Activated T-cell treated with anti-CD3 and anti-CD28 coated beads, Interleukin-2, amount 50 U/mL, for 1 hour (primary cell): ENCODE measurements around the gene GPR61.
A peak's percentile ranks its signal among the peaks of the same experiment; 100 is the strongest.

ENCODE experiments used
- DNase-seq: peaks from one replicate; pipeline ENCODE4 v3.0.0-alpha.2; 2020

Gene GPR61

GRCh38 chr1:109509176-109510134 is 30.2 kb upstream of the GPR61 start, which contains the start of gene AMIGO1:
AMIGO1 (minus strand) TSS chr1:109509727; CDS start chr1:109508912, 815 bp downstream.
- DNase-seq = peak; percentile 76

GRCh38 chr1:109513110-109513710 is 26.5 kb upstream of the GPR61 start:
- DNase-seq = no peak

- no peak for DNase-seq
Observed at GRCh38 chr1:109514846-109515245, 24.8 kb upstream of the GPR61 start.

- DNase-seq = no peak
Observed at GRCh38 chr1:109516872-109517271, 22.8 kb upstream of the GPR61 start.

- DNase-seq = no peak
Observed at GRCh38 chr1:109517337-109517736, 22.3 kb upstream of the GPR61 start.

DNA sequence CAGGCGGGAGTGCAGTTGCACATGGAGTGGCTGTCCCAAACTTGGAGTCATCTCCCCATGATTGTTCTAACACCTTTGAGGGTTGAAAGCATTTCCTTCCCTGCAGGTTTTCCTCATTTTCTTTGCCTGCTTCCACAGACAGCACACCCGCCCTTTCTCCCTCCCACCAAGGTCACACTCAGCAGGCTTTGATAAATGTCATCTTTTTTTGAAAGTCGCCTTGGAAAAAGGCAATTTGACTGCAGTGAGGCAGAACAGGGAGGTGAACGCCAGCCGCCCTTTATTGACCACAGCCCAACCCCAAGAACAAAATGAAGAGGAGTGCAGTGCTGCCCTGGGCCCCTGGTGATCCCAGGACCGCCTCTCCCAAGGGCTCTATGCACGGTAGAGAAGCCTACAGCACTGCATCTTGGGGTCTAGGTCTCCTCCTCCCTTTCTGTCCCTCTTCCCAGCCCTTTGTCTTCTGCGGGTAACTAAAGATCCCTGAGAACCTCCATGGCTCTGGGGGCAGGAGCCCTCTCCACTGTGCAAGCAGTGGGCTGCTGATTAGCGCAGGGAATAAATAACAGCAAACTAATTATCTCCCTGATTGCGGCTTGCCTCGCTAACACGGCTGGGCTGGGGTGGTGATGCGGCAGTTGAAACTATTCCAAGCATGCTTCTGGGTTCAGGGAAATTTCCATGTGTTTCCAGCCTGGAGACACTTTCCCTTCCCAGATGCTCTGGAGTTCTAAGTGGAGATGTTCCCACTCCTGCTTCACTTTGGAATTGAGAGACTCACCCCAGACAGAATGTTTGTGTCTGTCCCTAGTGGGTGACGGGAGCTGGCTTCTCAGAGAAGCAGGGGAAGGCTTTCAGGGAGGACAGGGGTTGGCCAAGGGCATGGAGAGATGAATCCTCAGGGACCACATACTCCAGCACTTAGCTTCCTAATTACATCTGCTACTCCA is 18.4 kb upstream of the GPR61 start:
- no peak for DNase-seq

- DNase-seq = no peak
Observed at GRCh38 chr1:109522026-109522425, 17.6 kb upstream of the GPR61 start.

GRCh38 chr1:109523706-109524105 is 16.0 kb upstream of the GPR61 start:
- no peak for DNase-seq

- DNase-seq = no peak
Observed at GRCh38 chr1:109527098-109527811, 12.4 kb upstream of the GPR61 start.

DNA sequence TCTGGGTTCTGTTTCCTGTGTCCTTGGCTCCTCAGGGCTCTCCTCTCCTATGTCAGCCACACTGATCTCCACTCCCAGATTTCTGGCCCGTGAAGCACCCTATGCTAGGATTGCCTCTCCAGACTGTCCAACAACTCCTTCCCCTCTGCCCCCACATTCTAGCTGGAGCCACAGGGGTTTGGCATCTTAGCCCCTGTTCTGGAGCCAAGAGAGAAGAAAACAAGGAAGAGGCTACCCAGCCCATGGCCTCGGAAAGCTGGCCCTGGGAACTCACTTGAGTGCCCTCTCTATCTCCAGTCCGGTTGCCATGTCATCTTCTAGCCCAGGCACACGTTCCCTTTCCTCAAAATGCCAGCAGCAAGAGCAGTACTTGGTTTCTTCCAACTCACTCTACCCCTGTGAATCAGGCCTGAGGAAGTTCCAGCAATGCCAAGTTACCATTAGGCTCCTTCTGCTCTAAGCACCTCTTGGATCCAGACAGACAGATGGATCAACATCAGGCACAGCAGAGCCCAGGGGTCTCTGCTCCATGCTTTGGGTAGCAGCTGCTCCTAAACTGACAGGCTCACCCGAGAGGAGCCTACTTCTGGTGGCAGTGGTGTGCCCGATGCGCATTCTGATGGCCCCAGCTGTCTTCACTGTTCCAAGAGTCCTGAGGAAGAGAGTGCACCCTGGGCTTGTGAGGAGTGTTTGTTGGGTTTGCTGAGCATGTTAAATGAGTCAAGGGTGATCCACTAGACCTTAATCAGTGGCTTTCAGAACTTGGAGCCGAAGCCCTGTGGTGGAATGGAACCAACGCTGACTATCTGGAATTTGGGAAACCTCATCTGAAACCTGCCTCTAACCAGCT is 11.6 kb upstream of the GPR61 start:
- no peak for DNase-seq

- DNase-seq = no peak
Observed at GRCh38 chr1:109528712-109529111, 11.0 kb upstream of the GPR61 start.

DNA sequence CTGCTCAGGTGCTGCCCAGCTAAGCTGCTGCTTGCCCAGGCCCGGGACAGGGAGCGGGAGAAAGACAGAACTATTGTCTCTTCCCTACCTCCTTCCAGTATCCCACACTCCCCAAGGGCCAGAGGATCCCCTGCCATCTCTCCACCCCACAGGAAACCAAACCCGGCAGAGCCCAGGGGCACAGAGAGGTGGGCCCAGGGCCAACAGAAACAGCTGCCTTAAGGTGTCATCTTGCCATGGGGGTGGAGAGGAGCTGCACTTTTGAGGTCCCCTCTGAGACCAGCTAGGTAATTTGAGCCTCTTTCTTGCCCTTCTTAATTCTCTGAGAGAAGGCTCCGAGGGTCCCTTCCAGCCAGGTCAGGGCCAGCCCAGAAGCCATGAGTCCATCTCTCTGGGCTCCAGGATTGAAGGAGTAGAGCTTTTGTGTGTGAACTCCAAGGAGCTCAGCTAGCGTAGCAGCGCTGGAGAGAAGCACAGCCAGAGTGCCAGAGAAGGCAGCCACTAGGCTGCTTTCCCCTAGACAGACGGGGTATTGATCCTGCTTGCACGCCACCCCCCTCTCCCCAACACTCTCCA is 9.7 kb upstream of the GPR61 start:
- DNase-seq = no peak

GRCh38 chr1:109530457-109531087 is 9.1 kb upstream of the GPR61 start:
- DNase-seq = no peak

DNA sequence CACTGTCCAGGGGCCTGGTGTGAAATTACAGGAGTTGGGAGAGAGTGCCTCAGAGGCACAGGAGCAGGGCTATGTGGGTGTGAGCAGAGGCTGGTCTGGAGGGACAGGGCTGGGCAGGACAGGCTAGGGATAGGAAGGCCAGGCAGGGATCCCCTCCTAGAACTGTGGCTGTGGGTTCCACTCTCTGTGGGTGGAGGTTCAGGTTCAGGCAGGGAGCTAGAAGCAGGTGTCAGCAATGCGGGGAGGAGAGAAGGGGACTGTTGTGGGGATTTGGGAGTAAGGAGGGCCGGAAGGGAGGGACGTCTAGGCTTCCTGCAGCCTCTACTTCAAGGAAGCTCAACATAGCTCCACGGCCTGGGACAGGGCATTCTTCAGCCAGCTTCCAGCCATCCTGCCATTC is 8.3 kb upstream of the GPR61 start:
- DNase-seq = no peak

GRCh38 chr1:109531826-109532364 is 7.8 kb upstream of the GPR61 start:
- no peak for DNase-seq

- peak; percentile 92 for DNase-seq
Observed at GRCh38 chr1:109532365-109533136, 7.1 kb upstream of the GPR61 start.

DNA sequence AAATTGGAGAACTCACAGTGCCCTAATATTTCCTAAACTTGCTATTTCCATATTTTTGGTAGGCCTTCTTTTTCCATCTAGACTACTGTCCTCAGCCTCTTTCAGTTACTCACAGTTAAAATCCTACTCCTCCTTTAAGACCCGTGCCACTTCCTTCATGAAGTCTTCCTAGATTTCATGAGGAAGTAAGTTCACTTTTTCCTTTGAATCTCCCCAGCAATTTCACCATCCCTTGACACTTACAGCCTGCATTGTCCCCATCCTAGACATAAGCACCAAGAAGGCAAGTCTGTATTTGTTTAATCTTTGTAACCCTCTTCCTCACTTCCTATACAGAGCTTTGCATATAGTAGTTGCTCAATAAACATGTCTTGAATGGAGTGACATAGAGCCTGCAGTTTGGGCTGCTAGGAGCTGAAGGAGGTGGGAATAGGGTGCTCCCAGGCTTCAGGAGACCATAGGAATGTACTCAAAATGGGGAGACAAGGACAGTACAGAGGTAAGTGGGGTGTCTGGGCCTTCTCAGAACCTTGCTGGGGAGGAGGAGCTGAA is 5.3 kb upstream of the GPR61 start:
- DNase-seq = no peak

GRCh38 chr1:109535481-109535880 is 4.2 kb upstream of the GPR61 start:
- no peak for DNase-seq

DNA sequence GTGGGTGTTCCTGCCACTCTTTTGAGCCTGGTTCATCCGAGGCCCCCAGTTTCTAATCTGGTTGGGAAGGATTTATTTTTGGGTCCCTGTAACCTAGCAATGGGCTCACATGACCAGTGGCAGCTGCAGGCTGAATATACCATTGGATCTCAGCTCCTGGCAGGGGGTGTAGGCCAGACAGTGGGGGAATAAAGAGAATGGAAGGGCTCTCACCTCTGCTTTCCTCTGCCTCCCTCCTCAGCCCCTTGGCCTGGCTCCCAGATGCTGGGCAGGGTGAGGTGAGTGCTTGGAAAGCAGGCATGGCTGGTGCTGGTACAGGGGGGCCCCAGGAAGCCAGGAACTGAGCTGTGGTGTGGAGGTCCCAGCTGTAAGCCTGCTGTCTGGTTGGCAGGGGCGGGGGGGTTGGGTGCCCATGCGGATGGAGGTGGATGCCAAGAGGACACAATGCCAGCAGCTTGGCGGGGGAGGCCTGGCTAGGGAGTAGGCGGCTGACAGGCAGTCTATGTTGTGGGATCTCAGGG is 3.6 kb upstream of the GPR61 start:
- no peak for DNase-seq
